Measurements from ENCODE around the gene NFX1.

DNA sequence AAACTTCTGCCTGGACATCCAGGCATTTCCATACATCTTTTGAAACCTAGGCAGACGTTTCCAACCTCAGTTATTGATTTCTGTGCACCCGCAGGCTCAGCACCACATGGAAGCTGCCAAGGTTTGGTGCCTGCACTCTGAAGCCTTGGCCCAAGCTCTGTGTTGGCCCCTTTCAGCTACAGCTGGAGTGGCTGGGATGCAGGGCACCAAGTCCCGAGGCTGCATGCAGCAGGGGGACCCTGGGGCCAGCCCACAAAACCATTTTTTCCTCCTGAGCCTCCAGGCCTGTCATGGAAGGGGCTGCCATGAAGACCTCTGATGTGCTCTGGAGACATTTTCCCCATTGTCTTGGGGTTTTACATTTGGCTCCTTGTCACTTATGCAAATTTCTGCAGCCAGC lies 49.9 kb downstream of the NFX1 start:
- no peak for TF ChIP-seq CTCF (IDR thresholded peaks at IDR 0.05)
- no peak for TF ChIP-seq EZH2 (IDR thresholded peaks at IDR 0.05; ENCODE audit: borderline replicate concordance, insufficient read depth, low read depth, low read length, poor library complexity, severe bottlenecking)
